ENCODE data around the gene SLC35E4.
A peak's percentile ranks its signal among the peaks of the same experiment; 100 is the strongest.

Gene SLC35E4

GRCh38 chr22:30694640-30695350 lies 59.2 kb downstream of the SLC35E4 start, which contains the start of gene OSBP2:
Gene OSBP2 (plus strand): TSS chr22:30694874. CDS start chr22:30694910, 36 bp downstream.
- DNase-seq, result peak; percentile 18

- DNase-seq, result no peak
Observed at GRCh38 chr22:30695351-30695851, 59.8 kb downstream of the SLC35E4 start.

DNA sequence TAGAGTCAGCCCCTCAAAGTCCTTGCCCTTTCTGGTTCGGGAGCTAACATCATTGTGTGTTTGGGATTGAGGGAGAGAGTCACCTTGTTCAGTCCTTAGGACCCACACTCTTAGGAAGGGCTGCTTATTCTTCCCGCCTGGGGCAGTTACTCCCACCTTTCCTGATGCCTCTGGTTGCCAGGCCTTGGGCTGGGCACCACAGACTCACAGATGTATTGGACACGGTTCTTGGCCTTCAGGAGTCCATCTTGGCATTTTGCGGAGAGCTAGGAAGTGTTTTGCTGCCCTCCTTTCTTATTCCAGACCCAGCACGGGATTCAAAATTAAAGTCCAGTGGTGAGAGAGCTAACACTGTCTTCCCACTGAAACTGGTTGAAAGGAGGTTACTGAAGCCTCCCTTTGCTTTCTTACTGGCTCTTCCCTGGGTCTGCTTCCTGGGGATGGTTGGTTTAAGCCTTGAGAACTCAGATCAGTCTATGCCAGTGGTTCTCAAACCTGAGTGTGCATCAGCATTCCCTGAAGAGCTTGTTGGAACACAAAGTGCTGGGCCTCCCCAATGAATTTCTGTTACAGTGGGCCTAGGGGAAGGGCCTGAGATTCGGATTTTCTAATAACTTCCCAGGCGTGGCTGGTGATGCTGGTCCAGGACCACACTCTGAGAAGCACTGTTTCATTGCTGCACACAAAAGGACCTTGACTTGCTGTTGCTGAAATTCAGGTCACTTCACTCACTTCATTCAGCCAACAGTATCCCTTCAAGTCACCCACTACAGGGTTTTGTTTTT lies 60.5 kb downstream of the SLC35E4 start:
- no peak for DNase-seq

Measured in CD4-positive, alpha-beta T cell treated with Interleukin-15 for 1 hour (primary cell).